Activated naive CD4-positive, alpha-beta T cell treated with anti-CD3 and anti-CD28 coated beads for 36 hours (primary cell): ENCODE data around the gene SGO1. TPM values are rescaled to one million over a fixed set of nuclear protein-coding genes. Genes with fewer than 3 reads are reported as not detected.

ENCODE experiments used
- CTCF ChIA-PET: fragments of 350-600 bp; sonication (Branson Sonifier 250); formaldehyde crosslinking; loops from one replicate; lab custom pipeline; 2021; ENCODE audit warnings: antibody characterized with exemption; lab: Charles Lee
- DNase-seq: peaks from one replicate; pipeline ENCODE4 v3.0.0-alpha.2; 2020
- H3K27ac Mint-ChIP-seq: one replicate; pipeline ENCODE4 v1.8.0; 2021; ENCODE audit warnings: mild to moderate bottlenecking, mixed read lengths
- H3K27me3 Mint-ChIP-seq: one replicate; pipeline ENCODE4 v1.8.0; 2021; ENCODE audit warnings: low read depth, mixed read lengths
- H3K36me3 Mint-ChIP-seq: one replicate; pipeline ENCODE4 v1.8.0; 2021; ENCODE audit warnings: low read depth, mixed read lengths
- H3K4me1 Mint-ChIP-seq: one replicate; pipeline ENCODE4 v1.8.0; 2021; ENCODE audit warnings: low read depth, mixed read lengths
- H3K4me3 Mint-ChIP-seq: one replicate; pipeline ENCODE4 v1.8.0; 2021; ENCODE audit warnings: mild to moderate bottlenecking, moderate library complexity, mixed read lengths
- H3K9me3 Mint-ChIP-seq: one replicate; pipeline ENCODE4 v1.8.0; 2021; ENCODE audit warnings: mixed read lengths
- intact Hi-C: fragments of 100-400 bp; cut with micrococcal nuclease; formaldehyde crosslinking; loops from one replicate; pipeline ENCODE4 v1.15.1; 2023
- total RNA-seq, 2 experiments: library from RNA; stranded (reverse); gene quantifications; one replicate each; pipeline ENCODE4 v1.2.3, GENCODE V29; 2021

SGO1 gene
- total RNA-seq, 2 experiments from 2014 or later = 36.2 to 37.5 TPM

GRCh38 chr3:20147361-20147760, 38.6 kb downstream of the SGO1 start:
- no peak overlapping the region for H3K4me3 Mint-ChIP-seq
- no peaks in the 10 kb centered on the region for H3K4me1 Mint-ChIP-seq
- H3K36me3 Mint-ChIP-seq = peaks cover 27% of the 10 kb centered on the region
- DNase-seq = no peak
- intact Hi-C loops = no loop called here
- CTCF ChIA-PET = no interaction called here
- no peaks in the 10 kb centered on the region for H3K27me3 Mint-ChIP-seq
- H3K27ac Mint-ChIP-seq = no peak overlapping the region
- H3K9me3 Mint-ChIP-seq = peaks cover 2% of the 10 kb centered on the region

GRCh38 chr3:20146301-20146700, 39.7 kb downstream of the SGO1 start:
- Mint-ChIP-seq H3K9me3 (peaks cover 2% of the 10 kb centered on the region), H3K4me3 (no peak overlapping the region), H3K4me1 (no peaks in the 10 kb centered on the region), H3K27me3 (no peaks in the 10 kb centered on the region), H3K27ac (no peak overlapping the region), H3K36me3 (peaks cover 36% of the 10 kb centered on the region)
- CTCF ChIA-PET = no interaction called here
- intact Hi-C loops = no loop called here
- DNase-seq = no peak

GRCh38 chr3:20145874-20146273, 40.1 kb downstream of the SGO1 start:
- intact Hi-C loops = no loop called here
- Mint-ChIP-seq H3K9me3 (peaks cover 2% of the 10 kb centered on the region), H3K27ac (no peak overlapping the region), H3K27me3 (no peaks in the 10 kb centered on the region), H3K36me3 (peaks cover 36% of the 10 kb centered on the region), H3K4me1 (no peaks in the 10 kb centered on the region), H3K4me3 (no peak overlapping the region)
- CTCF ChIA-PET = no interaction called here
- DNase-seq = no peak

- Mint-ChIP-seq H3K27me3 (no peaks in the 10 kb centered on the region), H3K4me1 (no peaks in the 10 kb centered on the region), H3K4me3 (no peak overlapping the region), H3K9me3 (peaks cover 2% of the 10 kb centered on the region), H3K36me3 (peaks cover 37% of the 10 kb centered on the region), H3K27ac (no peak overlapping the region)
- CTCF ChIA-PET = no interaction called here
- intact Hi-C loops = no loop called here
- DNase-seq = no peak
Measured at GRCh38 chr3:20143519-20143918, 42.5 kb downstream of the SGO1 start.

DNA sequence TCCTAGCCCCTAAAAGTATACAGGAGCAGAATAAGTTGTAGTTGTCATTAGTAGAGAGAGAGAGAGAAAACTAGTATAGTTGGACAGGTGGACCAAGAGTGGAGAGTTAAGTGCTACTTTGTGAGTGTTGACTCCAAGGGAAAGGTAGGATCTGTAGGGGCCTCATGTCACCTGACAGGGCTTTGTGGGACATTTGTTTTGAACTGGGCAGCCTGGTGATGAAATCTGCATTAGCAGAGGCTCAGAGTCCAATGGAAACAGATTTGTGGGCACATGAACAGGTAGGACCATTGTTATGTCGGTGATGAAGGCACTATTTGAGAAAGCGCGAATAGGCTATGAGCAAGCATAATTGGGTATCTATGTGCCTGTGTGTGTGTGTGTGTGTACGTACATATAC, 43.5 kb downstream of the SGO1 start:
- peaks cover 36% of the 10 kb centered on the region for H3K36me3 Mint-ChIP-seq
- CTCF ChIA-PET = no interaction called here
- intact Hi-C loops = no loop called here
- DNase-seq = no peak
- no peaks in the 10 kb centered on the region for H3K27me3 Mint-ChIP-seq
- peaks cover 2% of the 10 kb centered on the region for H3K9me3 Mint-ChIP-seq
- H3K4me3 Mint-ChIP-seq = no peak overlapping the region
- no peaks in the 10 kb centered on the region for H3K4me1 Mint-ChIP-seq
- no peak overlapping the region for H3K27ac Mint-ChIP-seq

- intact Hi-C loops = no loop called here
- Mint-ChIP-seq H3K4me1 (no peaks in the 10 kb centered on the region), H3K36me3 (peaks cover 36% of the 10 kb centered on the region), H3K27me3 (no peaks in the 10 kb centered on the region), H3K9me3 (peaks cover 2% of the 10 kb centered on the region), H3K4me3 (no peak overlapping the region), H3K27ac (no peak overlapping the region)
- DNase-seq = no peak
- CTCF ChIA-PET = interaction anchor here (0.6 kb wide), 1 partner anchor 142 kb away, joined by 3 read pairs; no protein-coding TSS in a partner anchor
Measured at GRCh38 chr3:20141851-20142250, 44.2 kb downstream of the SGO1 start.

- Mint-ChIP-seq H3K27ac (no peak overlapping the region), H3K27me3 (no peaks in the 10 kb centered on the region), H3K36me3 (peaks cover 36% of the 10 kb centered on the region), H3K4me1 (no peaks in the 10 kb centered on the region), H3K9me3 (peaks cover 2% of the 10 kb centered on the region), H3K4me3 (no peak overlapping the region)
- DNase-seq = no peak
- intact Hi-C loops = no loop called here
- CTCF ChIA-PET = interaction anchor here (0.6 kb wide), 1 partner anchor 142 kb away, joined by 3 read pairs; no protein-coding TSS in a partner anchor
Measured at GRCh38 chr3:20141316-20141715, 44.7 kb downstream of the SGO1 start.

DNA sequence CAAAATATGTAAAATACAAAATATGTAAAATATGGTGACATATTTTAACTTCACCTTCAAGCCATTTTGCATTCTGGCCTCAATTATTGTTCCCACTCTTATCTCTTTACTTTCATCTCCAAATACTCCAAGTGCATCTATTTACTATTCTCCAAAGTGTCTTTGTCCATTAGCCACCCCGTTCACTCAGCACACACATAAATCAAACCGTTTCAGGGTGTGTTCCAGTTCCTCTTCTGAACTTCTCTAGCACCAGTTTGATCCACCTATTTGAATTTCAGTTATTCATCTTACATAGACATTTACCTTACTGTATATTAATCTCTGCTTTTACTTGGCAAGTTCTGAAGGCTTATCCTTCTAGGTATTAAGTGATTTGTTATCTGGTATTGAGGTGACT, 45.1 kb downstream of the SGO1 start:
- no peaks in the 10 kb centered on the region for H3K4me1 Mint-ChIP-seq
- no peak overlapping the region for H3K27ac Mint-ChIP-seq
- no peaks in the 10 kb centered on the region for H3K27me3 Mint-ChIP-seq
- H3K36me3 Mint-ChIP-seq = peaks cover 36% of the 10 kb centered on the region
- intact Hi-C loops = no loop called here
- CTCF ChIA-PET = no interaction called here
- no peak overlapping the region for H3K4me3 Mint-ChIP-seq
- DNase-seq = no peak
- H3K9me3 Mint-ChIP-seq = peaks cover 2% of the 10 kb centered on the region

- Mint-ChIP-seq H3K9me3 (no peaks in the 10 kb centered on the region), H3K4me3 (no peak overlapping the region), H3K36me3 (peaks cover 26% of the 10 kb centered on the region), H3K4me1 (no peaks in the 10 kb centered on the region), H3K27me3 (no peaks in the 10 kb centered on the region), H3K27ac (no peak overlapping the region)
- intact Hi-C loops = no loop called here
- DNase-seq = no peak
- CTCF ChIA-PET = no interaction called here
Measured at GRCh38 chr3:20137647-20138046, 48.4 kb downstream of the SGO1 start.

- Mint-ChIP-seq H3K27me3 (no peaks in the 10 kb centered on the region), H3K36me3 (peaks cover 15% of the 10 kb centered on the region), H3K4me3 (no peak overlapping the region), H3K27ac (no peak overlapping the region), H3K9me3 (no peaks in the 10 kb centered on the region), H3K4me1 (no peaks in the 10 kb centered on the region)
- CTCF ChIA-PET = no interaction called here
- intact Hi-C loops = no loop called here
- no peak for DNase-seq
Measured at GRCh38 chr3:20136231-20136630, 49.8 kb downstream of the SGO1 start.

GRCh38 chr3:20130106-20130505, 55.9 kb downstream of the SGO1 start:
- Mint-ChIP-seq H3K4me3 (no peak overlapping the region), H3K27ac (no peak overlapping the region), H3K9me3 (no peaks in the 10 kb centered on the region), H3K27me3 (no peaks in the 10 kb centered on the region), H3K4me1 (no peaks in the 10 kb centered on the region), H3K36me3 (peaks cover 18% of the 10 kb centered on the region)
- CTCF ChIA-PET = interaction anchor here (0.7 kb wide), 1 partner anchor 57 kb away, joined by 3 read pairs; no protein-coding TSS in a partner anchor
- intact Hi-C loops = no loop called here
- no peak for DNase-seq

GRCh38 chr3:20128358-20128757, 57.6 kb downstream of the SGO1 start:
- intact Hi-C loops = no loop called here
- Mint-ChIP-seq H3K27ac (no peak overlapping the region), H3K27me3 (no peaks in the 10 kb centered on the region), H3K4me3 (no peak overlapping the region), H3K9me3 (no peaks in the 10 kb centered on the region), H3K4me1 (no peaks in the 10 kb centered on the region), H3K36me3 (peaks cover 23% of the 10 kb centered on the region)
- no peak for DNase-seq
- CTCF ChIA-PET = no interaction called here

GRCh38 chr3:20125897-20126296, 60.1 kb downstream of the SGO1 start:
- Mint-ChIP-seq H3K36me3 (peaks cover 31% of the 10 kb centered on the region), H3K9me3 (no peaks in the 10 kb centered on the region), H3K27me3 (no peaks in the 10 kb centered on the region), H3K27ac (no peak overlapping the region), H3K4me3 (no peak overlapping the region), H3K4me1 (no peaks in the 10 kb centered on the region)
- CTCF ChIA-PET = no interaction called here
- no peak for DNase-seq
- intact Hi-C loops = no loop called here
